Heart left ventricle (tissue), 16 donors: ENCODE measurements around the gene CEND1. TPM values are rescaled to one million over a fixed set of nuclear protein-coding genes. Genes with fewer than 3 reads are reported as not detected.
A peak's percentile ranks its signal among the peaks of the same experiment; 100 is the strongest.

Experiments used
- ATAC-seq, 4 donors: fragments of 200-7000 bp; cut with Tn5 transposase; one replicate each; pipeline ENCODE4 v1.9.1; 2020 to 2022; ENCODE audit warnings: moderate library complexity in 4 of 4, mild to moderate bottlenecking in 3 of 4, moderate number of reproducible peaks in 1 of 4
- DNase-seq, 5 donors: peaks; one replicate each; pipeline ENCODE4 v3.0.0-alpha.2; 2020
- H3K27ac ChIP-seq, 12 donors: fragments of 200-600 bp; sonication (generic) in 4 of 12; one replicate each; pipeline versions ENCODE4 v1.5.0 to v1.8.0; 2016 to 2022; ENCODE audit warnings: mild to moderate bottlenecking in 2 of 12
- H3K27me3 ChIP-seq, 9 donors: fragments of 200-600 bp; sonication (generic) in 2 of 9; one replicate each; pipeline versions ENCODE4 v1.5.1 to v1.8.0; 2016 to 2022; ENCODE audit warnings: mild to moderate bottlenecking in 3 of 9
- H3K36me3 ChIP-seq, 9 donors: fragments of 200-600 bp; sonication (generic) in 2 of 9; one replicate each; pipeline versions ENCODE4 v1.5.0 to v1.8.0; 2018 to 2022; ENCODE audit warnings: mild to moderate bottlenecking in 2 of 9
- H3K4me1 ChIP-seq, 12 donors: fragments of 200-600 bp; sonication (generic) in 4 of 12; one replicate each; pipeline versions ENCODE4 v1.5.0 to v1.8.0; 2016 to 2022; ENCODE audit warnings: mild to moderate bottlenecking in 3 of 12
- H3K4me3 ChIP-seq, 12 donors: fragments of 200-600 bp; sonication (generic) in 4 of 12; one replicate each; pipeline versions ENCODE4 v1.5.0 to v1.8.0; 2017 to 2022; ENCODE audit warnings: mild to moderate bottlenecking in 9 of 12, moderate library complexity in 4 of 12
- H3K9me3 ChIP-seq, 12 donors: fragments of 200-600 bp; sonication (generic) in 4 of 12; one replicate each; pipeline versions ENCODE4 v1.5.0 to v1.8.0; 2016 to 2022; ENCODE audit warnings: mild to moderate bottlenecking in 1 of 12
- POLR2A ChIP-seq, 2 donors: fragments of 450-650 bp; IDR thresholded peaks; one replicate each; pipeline ENCODE4 v1.6.1; 2017; ENCODE audit warnings: antibody characterized with exemption in 2 of 2, mild to moderate bottlenecking in 2 of 2, moderate library complexity in 2 of 2
- WGBS, 4 donors: extraction: QIAGEN DNeasy Blood & Tissue Kit in 2 of 4; methylation state at CpG; one replicate each; pipeline versions ENCODE4 v1.1.5 to v1.1.7; 2013 to 2018; 5-methylcytosine and 5-hydroxymethylcytosine counted together
- intact Hi-C, 10 donors: fragments of 100-400 bp; cut with DNase I; formaldehyde crosslinking; loops; one replicate each; pipeline versions ENCODE4 v1.11.1 to v1.14.2; 2022
- polyA plus RNA-seq, 2 donors: library from polyadenylated mRNA; stranded (reverse); fragments of 200-250 nt; gene quantifications; one replicate each; pipeline ENCODE4 v1.2.3, GENCODE V29; 2013
- total RNA-seq, 9 donors: library from RNA; depleted of rRNA in 2 of 9; stranded (reverse); fragments of >200 nt in 2 of 9; fragmentation: NEBNext Ultra II Directional in 3 of 9; extraction: Animal tissue kit (Norgen Biotek cat#: 25700) in 3 of 9; gene quantifications; one replicate each; pipeline versions ENCODE4 v1.1.0 to v1.2.4, GENCODE V29; 2016 to 2023
- TF ChIP-seq, protein P1 (sequence below), 12 donors: fragments of 200-600 bp; sonication (generic) in 4 of 12; IDR thresholded peaks; one replicate each; pipeline versions ENCODE4 v1.5.0 to v1.8.0; 2018 to 2022; ENCODE audit warnings: antibody characterized with exemption in 12 of 12, mild to moderate bottlenecking in 5 of 12
- donor health status: ischemic (EF 13 %, LVEDD 7.1; RV severe dilation, severe dysfunction).
- donor health status: healthy with polysubstance abuse.
- donor health status: DM: no; HTN: yes; CAD: no.
- donor health status: DM: no; HTN: no; CAD: no.
- donor health status: ischemic (EF 25% LVEDD 6.9; RV normal size, moderate dysfunction).
- donor health status: ischemic (EF 25% LVEDD 5.7; RV mildly dilated, moderate dysfunction).
- donor health status: healthy.
- donor health status: DM: yes; HTN: yes; CAD: no.
- donor health status: ischemic (EF 35%, LVEDD 5.7; RV mildly dilated, moderate dysfunction).
- donor health status: nonischemic (EF 11% LVEDD 7.7; RV severe dilation, severe dysfunction).
- donor health status: DM: yes; HTN: yes; CAD: no.
- donor health status: PGD.
- donor health status: ischemic (EF 29% LVEDD 5.4; RV normal size, mild dysfunction).
- donor health status: nonischemic (EF 23%, LVEDD 6.1; RV moderate dilation, normal function).

CEND1 gene
- total and polyA plus RNA-seq, 11 donors = 0.25 to 1.1 (median 0.44) TPM; not detected in 2

DNA sequence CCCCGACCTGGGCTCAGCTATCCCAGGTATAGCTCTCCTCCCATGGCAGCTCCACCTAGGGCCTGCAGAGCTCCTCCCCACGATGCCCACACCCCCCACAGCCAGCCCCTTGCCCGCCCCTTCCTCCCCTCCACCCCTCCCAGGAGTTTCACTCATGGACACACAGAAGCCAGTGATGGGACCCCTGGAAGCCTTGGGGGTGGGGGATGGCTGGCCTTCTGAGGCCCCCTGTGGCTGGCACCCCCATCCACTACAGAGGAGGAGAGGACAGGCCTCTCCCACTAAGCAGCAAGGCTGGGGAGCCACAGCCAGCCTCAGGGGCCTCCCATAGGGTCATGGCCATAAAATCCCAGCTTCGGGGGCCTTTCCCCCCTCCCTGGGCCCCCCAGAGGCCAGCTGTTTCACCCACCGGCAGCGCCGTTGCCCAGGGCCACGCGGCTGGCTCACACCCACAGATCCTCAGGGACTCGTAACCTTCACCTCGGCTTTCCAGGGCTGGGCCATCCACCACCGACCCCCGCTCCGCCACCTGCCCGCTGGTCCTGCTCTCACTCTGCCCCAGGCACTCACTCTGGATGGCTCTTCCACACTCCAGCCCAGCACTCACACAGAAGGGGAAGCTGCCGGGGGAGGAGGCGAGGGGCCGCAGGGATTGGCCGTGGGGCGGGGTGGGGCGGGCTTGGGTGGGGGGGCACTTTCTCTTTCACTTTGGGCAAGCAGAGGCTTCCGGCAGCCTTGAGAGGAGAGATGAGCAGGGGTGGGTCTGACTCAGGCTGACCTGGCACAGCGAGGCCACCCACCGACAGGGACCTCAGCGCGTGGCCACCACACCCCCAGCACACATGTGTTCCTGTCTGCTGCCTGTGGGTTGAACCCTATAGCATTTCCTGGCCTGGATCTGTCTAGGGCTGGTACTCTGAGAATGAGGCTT, 6.0 kb upstream of the CEND1 start:
- Histone ChIP-seq H3K4me3 (peak overlapping the region; percentile 29 to 89 (median 76)), H3K9me3 (no peaks in the 10 kb centered on the region), H3K36me3 (peaks cover 0 to 38% (median 0%) of the 10 kb centered on the region in 9 donors), H3K4me1 (peaks cover 6 to 40% (median 24%) of the 10 kb centered on the region in 12 donors), H3K27me3 (no peaks in the 10 kb centered on the region), H3K27ac (peak overlapping the region; percentile 5 to 88 (median 84))
- WGBS, 4 donors = 11 to 43% (median 15%) methylated on average over 1 to 26 of the region's 26 CpGs
- ATAC-seq (peak; percentile 48 to 77 (median 56)), DNase-seq (peak; percentile 74 to 83 (median 81))
- intact Hi-C loops = loop anchor here in 2 of 10 donors (5.0 to 10.0 kb wide), 2 partner anchors 61 to 116 kb away; partner anchors contain the start of gene CHID1 (in 1 of the 2)
- TF ChIP-seq, protein P1, sequence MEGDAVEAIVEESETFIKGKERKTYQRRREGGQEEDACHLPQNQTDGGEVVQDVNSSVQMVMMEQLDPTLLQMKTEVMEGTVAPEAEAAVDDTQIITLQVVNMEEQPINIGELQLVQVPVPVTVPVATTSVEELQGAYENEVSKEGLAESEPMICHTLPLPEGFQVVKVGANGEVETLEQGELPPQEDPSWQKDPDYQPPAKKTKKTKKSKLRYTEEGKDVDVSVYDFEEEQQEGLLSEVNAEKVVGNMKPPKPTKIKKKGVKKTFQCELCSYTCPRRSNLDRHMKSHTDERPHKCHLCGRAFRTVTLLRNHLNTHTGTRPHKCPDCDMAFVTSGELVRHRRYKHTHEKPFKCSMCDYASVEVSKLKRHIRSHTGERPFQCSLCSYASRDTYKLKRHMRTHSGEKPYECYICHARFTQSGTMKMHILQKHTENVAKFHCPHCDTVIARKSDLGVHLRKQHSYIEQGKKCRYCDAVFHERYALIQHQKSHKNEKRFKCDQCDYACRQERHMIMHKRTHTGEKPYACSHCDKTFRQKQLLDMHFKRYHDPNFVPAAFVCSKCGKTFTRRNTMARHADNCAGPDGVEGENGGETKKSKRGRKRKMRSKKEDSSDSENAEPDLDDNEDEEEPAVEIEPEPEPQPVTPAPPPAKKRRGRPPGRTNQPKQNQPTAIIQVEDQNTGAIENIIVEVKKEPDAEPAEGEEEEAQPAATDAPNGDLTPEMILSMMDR (IDR thresholded peaks at IDR 0.05) = no peak
- TF ChIP-seq POLR2A (IDR thresholded peaks at IDR 0.05) = no peak

DNA sequence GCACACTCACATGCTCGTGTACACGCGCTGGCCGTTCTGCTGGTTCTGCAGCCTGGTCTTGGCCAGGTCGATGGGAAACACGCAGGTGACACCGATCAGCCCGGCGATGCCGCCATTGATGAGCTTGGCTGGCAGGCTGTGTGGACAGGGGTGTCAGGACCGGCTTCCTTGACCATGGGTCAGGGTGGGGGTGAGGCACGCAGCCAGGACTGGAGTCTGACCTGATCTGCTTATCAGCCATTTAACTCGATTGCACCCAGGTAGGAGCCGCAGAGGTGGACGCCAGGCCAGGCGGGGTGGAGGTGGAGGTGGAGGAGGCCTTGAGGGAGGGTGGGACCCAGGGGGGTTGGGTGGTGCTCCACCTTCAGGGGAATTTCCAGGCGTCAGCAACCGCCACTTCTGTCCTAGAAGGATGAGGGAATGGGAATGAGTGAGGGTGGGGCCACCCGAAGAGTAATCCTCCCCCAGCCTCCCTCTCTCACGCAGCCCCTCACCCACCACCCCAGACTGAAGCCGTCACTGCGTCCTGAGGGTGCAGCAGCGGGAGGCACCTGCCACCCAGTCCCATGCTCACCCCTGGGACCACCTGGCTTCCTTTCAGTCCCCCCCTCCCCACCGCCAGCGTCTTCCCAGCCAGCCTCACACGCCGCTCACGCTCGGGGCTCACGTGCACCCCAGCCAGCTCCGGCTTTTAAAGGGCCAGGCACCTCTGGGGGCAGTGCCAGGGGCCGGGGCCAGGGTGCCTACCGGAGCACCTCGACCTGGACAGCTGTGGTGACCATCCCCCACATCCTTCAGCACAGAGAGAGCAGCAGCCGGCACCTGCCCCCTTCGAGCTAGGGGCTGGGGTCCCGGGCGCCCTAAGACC, 5.1 kb upstream of the CEND1 start:
- Histone ChIP-seq H3K4me3 (peak overlapping the region in 11 of 12 donors; percentile 50 to 89 (median 77)), H3K36me3 (peaks cover 0 to 38% (median 0%) of the 10 kb centered on the region in 9 donors), H3K9me3 (no peaks in the 10 kb centered on the region), H3K4me1 (peaks cover 6 to 42% (median 24%) of the 10 kb centered on the region in 12 donors), H3K27me3 (peaks cover 0 to 4% (median 0%) of the 10 kb centered on the region in 9 donors), H3K27ac (peak overlapping the region in 3 of 12 donors; percentile 62 to 88 (median 86))
- TF ChIP-seq, protein P1 (IDR thresholded peaks at IDR 0.05) = no peak
- no peak for TF ChIP-seq POLR2A (IDR thresholded peaks at IDR 0.05)
- DNase-seq = no peak
- ATAC-seq = peak in 1 of 4 donors; percentile 4
- intact Hi-C loops = loop anchor here in 2 of 10 donors (5.0 to 10.0 kb wide), 2 partner anchors 60 to 117 kb away; partner anchors contain the start of gene CHID1 (in 1 of the 2)
- 67 to 72% (median 70%) methylated on average over 19 to 38 of the region's 38 CpGs for WGBS, 4 donors

DNA sequence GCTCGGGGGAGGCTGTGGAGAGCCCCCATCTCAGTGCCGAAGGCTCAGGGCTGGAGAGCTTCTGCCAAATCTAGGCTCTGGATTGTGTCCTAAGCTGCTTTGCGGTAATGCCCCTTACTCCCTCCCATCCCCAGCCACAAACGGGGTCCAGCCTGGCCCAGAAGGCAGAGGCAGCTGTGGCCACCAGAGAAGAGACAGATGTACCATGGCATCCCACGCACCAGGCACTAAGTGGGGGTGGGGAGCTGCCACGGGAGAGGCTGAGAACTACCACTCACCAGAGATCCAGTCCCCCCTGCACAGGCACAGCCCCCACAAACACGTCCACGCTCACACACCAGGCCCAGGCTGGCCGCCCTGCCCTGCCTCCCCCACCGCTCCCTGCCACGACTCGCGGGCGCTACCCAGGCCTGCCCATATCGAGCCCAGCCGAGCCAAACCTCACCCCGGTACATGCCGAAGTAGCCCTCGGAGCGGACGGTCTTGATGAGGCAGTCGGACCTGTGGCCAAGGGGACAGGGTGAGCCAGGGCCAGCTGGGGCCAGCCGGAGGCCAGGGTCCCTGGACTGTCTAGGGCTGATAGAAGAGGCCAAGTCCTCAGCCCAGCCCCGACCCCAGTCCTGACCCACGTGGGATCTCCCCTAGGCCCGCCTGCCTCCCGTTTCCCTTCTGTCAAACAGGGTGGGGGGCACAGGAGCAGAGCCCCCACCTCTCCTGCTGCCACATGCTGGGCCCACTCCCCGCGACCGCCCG, 4.3 kb upstream of the CEND1 start:
- WGBS, 4 donors = 88 to 95% (median 92%) methylated on average over 18 to 31 of the region's 31 CpGs
- DNase-seq (no peak), ATAC-seq (no peak)
- TF ChIP-seq POLR2A (IDR thresholded peaks at IDR 0.05) = no peak
- TF ChIP-seq, protein P1 (IDR thresholded peaks at IDR 0.05) = no peak
- no peak overlapping the region for H3K27ac ChIP-seq
- intact Hi-C loops = loop anchor here in 1 of 10 donors (10.0 kb wide), 1 partner anchor 59 kb away; no protein-coding TSS in a partner anchor
- no peak overlapping the region for H3K4me3 ChIP-seq
- H3K36me3 ChIP-seq = peaks cover 0 to 32% (median 0%) of the 10 kb centered on the region in 9 donors
- H3K27me3 ChIP-seq = peaks cover 0 to 13% (median 6%) of the 10 kb centered on the region in 9 donors
- H3K9me3 ChIP-seq = no peaks in the 10 kb centered on the region
- peaks cover 6 to 49% (median 26%) of the 10 kb centered on the region in 12 donors for H3K4me1 ChIP-seq
